HepG2 (cell line): ENCODE results near the gene ATP6V0E1. TPM values are rescaled to one million over a fixed set of nuclear protein-coding genes. Genes with fewer than 3 reads are reported as not detected.

Source experiments
- CREM ChIP-seq, 2 experiments: sonication (generic) in 1 of 2; formaldehyde crosslinking in 1 of 2; IDR thresholded peaks; 2 replicates each; pipeline versions ENCODE4 v1.4.0 to v1.6.1; 2016 to 2020; ENCODE audit warnings: antibody characterized with exemption in 1 of 2, mild to moderate bottlenecking in 1 of 2, missing genetic modification reagents in 1 of 2
- E2F5 ChIP-seq: sonication (generic); formaldehyde crosslinking; conservative IDR thresholded peaks from 2 replicates; pipeline ENCODE4 v1.4.0; 2020; ENCODE audit warnings: missing genetic modification reagents
- ELF1 ChIP-seq: sonication (generic); formaldehyde crosslinking; IDR thresholded peaks from 2 replicates; pipeline ENCODE4 v1.4.0; 2020; ENCODE audit warnings: missing genetic modification reagents
- HNRNPL ChIP-seq: fragments of 200-400 bp; formaldehyde crosslinking; IDR thresholded peaks from 2 replicates; pipeline ENCODE4 v1.6.1; 2017; ENCODE audit warnings: mild to moderate bottlenecking, low read depth, low read length
- JUND ChIP-seq: sonication (generic); formaldehyde crosslinking; IDR thresholded peaks from 2 replicates; pipeline ENCODE4 v1.8.0; 2022; ENCODE audit warnings: mild to moderate bottlenecking, missing genetic modification reagents
- KDM2A ChIP-seq: sonication (generic); formaldehyde crosslinking; IDR thresholded peaks from 2 replicates; pipeline ENCODE4 v1.4.0; 2020; ENCODE audit warnings: low read depth, missing genetic modification reagents, borderline replicate concordance
- KDM4B ChIP-seq: sonication (generic); formaldehyde crosslinking; IDR thresholded peaks from 2 replicates; pipeline ENCODE4 v1.4.0; 2020; ENCODE audit warnings: missing genetic modification reagents
- ZFP36 ChIP-seq: fragments of 150-350 bp; IDR thresholded peaks from 2 replicates; pipeline ENCODE4 v1.6.1; 2018; ENCODE audit warnings: borderline replicate concordance, low read length, low read depth; ENCODE audit not compliant: partially characterized antibody
- ZFP90 ChIP-seq: sonication (generic); formaldehyde crosslinking; IDR thresholded peaks from 2 replicates; pipeline ENCODE4 v1.8.0; 2022; ENCODE audit warnings: missing genetic modification reagents, mild to moderate bottlenecking, inconsistent platforms, borderline replicate concordance
- ZFX ChIP-seq: sonication (generic); formaldehyde crosslinking; IDR thresholded peaks from 2 replicates; pipeline ENCODE4 v1.4.0; 2020; ENCODE audit warnings: mild to moderate bottlenecking, low read depth, missing genetic modification reagents, moderate library complexity
- ZNF264 ChIP-seq: sonication (generic); formaldehyde crosslinking; IDR thresholded peaks from 2 replicates; pipeline ENCODE4 v1.4.0; 2020; ENCODE audit warnings: missing genetic modification reagents
- ZNF460 ChIP-seq: sonication (generic); formaldehyde crosslinking; IDR thresholded peaks from 2 replicates; pipeline ENCODE4 v1.5.1; 2020; ENCODE audit warnings: missing genetic modification reagents, mild to moderate bottlenecking, borderline replicate concordance
- polyA plus RNA-seq, 8 experiments: library from polyadenylated mRNA; depleted of rRNA in 3 of 8; stranded (reverse) in 7 of 8; unstranded in 1 of 8; fragments of >200 nt; fragmentation: Illumina TruSeq in 4 of 8; extraction: Trizol in 4 of 8; gene quantifications; 2 replicates each; pipeline versions ENCODE4 v1.2.1 to v1.2.3, GENCODE V29; 2011 to 2016; ENCODE audit warnings: low read depth in 4 of 8, missing spikeins in 1 of 8, mixed read lengths in 1 of 8; ENCODE audit not compliant: insufficient read depth in 1 of 8
- total RNA-seq, 5 experiments: library from RNA; depleted of rRNA; stranded (reverse); fragments of >200 nt; fragmentation: Illumina TruSeq; extraction: Trizol; gene quantifications; 2 replicates each; pipeline ENCODE4 v1.2.3, GENCODE V29; 2016; ENCODE audit warnings: low read depth in 1 of 5
- TF ChIP-seq, protein P1 (sequence below): sonication (generic); formaldehyde crosslinking; IDR thresholded peaks from 2 replicates; pipeline ENCODE4 v1.8.0; 2022; ENCODE audit warnings: mild to moderate bottlenecking, missing genetic modification reagents, moderate library complexity
- TF ChIP-seq, protein P2 (sequence below): IDR thresholded peaks from 2 replicates; pipeline ENCODE4 v1.4.0; 2020; ENCODE audit warnings: mild to moderate bottlenecking, missing genetic modification reagents
- TF ChIP-seq, protein P3 (sequence below): sonication (generic); formaldehyde crosslinking; IDR thresholded peaks from 2 replicates; pipeline ENCODE4 v1.5.0; 2020; ENCODE audit warnings: missing genetic modification reagents
- TF ChIP-seq, protein P4 (sequence below): sonication (generic); formaldehyde crosslinking; IDR thresholded peaks from 2 replicates; pipeline ENCODE4 v1.5.0; 2020; ENCODE audit warnings: missing genetic modification reagents
- TF ChIP-seq, protein P5 (sequence below): sonication (generic); formaldehyde crosslinking; IDR thresholded peaks from 2 replicates; pipeline ENCODE4 v1.8.1; 2023; ENCODE audit warnings: mild to moderate bottlenecking, missing genetic modification reagents
- TF ChIP-seq, protein P6 (sequence below): sonication (generic); formaldehyde crosslinking; IDR thresholded peaks from 2 replicates; pipeline ENCODE4 v1.4.0; 2020; ENCODE audit warnings: mild to moderate bottlenecking, low read depth, missing genetic modification reagents

Gene ATP6V0E1
- total and polyA plus RNA-seq, 2 of the 13 experiments (the other 11 are each of a cell fraction or from before 2014, with no cell fraction given): 143 to 215 TPM

DNA sequence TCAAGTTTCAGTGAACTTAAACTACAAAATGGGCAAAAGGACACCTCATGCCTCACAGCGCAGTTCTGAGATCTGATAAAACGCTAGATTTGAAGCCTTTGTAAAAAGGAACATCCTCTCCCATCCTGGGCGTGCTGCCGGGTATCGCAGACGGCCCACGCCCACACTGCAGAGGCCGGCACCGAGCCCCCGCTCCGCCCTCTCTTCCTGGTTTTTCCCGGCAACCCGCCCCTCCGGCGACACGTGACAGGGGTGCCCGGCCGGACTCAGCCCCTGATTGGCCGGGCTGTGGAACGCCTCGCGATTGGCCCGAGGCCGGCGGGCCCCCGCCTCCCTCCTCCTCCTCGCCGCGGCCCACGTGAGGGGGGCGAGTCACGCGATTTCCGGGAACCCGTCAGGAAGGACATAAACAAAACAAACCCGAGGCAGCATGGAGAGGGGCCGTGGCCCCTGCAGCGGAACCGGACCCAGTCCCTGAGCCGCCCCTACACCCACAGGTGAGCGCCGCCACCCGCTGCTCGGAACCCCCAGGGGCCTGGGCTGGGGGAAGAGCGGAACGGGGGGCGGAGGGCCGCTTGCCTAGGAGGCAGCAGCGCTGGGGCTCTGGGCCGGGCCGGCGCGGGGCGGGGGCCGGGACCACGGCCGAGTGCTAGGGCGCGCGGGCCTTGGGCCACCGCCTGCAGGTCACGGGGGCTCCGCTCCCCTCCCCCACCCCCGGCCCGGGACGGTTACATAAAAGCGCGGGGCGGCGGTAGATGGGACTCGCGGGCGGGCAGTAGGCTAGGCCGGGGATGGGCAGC, 72.6 kb downstream of the ATP6V0E1 start, which contains the start of gene CREBRF (continued):
- TF ChIP-seq ZFX (CRISPR knock-in tag): peak; percentile 50
- TF ChIP-seq, protein P1, sequence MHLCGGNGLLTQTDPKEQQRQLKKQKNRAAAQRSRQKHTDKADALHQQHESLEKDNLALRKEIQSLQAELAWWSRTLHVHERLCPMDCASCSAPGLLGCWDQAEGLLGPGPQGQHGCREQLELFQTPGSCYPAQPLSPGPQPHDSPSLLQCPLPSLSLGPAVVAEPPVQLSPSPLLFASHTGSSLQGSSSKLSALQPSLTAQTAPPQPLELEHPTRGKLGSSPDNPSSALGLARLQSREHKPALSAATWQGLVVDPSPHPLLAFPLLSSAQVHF (CRISPR knock-in tag): no peak
- TF ChIP-seq, protein P2, sequence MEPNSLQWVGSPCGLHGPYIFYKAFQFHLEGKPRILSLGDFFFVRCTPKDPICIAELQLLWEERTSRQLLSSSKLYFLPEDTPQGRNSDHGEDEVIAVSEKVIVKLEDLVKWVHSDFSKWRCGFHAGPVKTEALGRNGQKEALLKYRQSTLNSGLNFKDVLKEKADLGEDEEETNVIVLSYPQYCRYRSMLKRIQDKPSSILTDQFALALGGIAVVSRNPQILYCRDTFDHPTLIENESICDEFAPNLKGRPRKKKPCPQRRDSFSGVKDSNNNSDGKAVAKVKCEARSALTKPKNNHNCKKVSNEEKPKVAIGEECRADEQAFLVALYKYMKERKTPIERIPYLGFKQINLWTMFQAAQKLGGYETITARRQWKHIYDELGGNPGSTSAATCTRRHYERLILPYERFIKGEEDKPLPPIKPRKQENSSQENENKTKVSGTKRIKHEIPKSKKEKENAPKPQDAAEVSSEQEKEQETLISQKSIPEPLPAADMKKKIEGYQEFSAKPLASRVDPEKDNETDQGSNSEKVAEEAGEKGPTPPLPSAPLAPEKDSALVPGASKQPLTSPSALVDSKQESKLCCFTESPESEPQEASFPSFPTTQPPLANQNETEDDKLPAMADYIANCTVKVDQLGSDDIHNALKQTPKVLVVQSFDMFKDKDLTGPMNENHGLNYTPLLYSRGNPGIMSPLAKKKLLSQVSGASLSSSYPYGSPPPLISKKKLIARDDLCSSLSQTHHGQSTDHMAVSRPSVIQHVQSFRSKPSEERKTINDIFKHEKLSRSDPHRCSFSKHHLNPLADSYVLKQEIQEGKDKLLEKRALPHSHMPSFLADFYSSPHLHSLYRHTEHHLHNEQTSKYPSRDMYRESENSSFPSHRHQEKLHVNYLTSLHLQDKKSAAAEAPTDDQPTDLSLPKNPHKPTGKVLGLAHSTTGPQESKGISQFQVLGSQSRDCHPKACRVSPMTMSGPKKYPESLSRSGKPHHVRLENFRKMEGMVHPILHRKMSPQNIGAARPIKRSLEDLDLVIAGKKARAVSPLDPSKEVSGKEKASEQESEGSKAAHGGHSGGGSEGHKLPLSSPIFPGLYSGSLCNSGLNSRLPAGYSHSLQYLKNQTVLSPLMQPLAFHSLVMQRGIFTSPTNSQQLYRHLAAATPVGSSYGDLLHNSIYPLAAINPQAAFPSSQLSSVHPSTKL (CRISPR knock-in tag): peak; percentile 71
- no peak for TF ChIP-seq ZNF264
- no peak for TF ChIP-seq E2F5
- no peak for TF ChIP-seq KDM4B (CRISPR knock-in tag)
- TF ChIP-seq, protein P3, sequence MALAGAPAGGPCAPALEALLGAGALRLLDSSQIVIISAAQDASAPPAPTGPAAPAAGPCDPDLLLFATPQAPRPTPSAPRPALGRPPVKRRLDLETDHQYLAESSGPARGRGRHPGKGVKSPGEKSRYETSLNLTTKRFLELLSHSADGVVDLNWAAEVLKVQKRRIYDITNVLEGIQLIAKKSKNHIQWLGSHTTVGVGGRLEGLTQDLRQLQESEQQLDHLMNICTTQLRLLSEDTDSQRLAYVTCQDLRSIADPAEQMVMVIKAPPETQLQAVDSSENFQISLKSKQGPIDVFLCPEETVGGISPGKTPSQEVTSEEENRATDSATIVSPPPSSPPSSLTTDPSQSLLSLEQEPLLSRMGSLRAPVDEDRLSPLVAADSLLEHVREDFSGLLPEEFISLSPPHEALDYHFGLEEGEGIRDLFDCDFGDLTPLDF (CRISPR knock-in tag): no peak; the same call in 1 of the 2 replicates
- no peak for TF ChIP-seq ZNF460 (CRISPR knock-in tag)
- no peak for TF ChIP-seq JUND (CRISPR knock-in tag)
- TF ChIP-seq KDM2A (CRISPR knock-in tag): peak; percentile 73; the same call in 1 of the 2 replicates
- no peak for TF ChIP-seq ZFP36
- TF ChIP-seq, protein P4, sequence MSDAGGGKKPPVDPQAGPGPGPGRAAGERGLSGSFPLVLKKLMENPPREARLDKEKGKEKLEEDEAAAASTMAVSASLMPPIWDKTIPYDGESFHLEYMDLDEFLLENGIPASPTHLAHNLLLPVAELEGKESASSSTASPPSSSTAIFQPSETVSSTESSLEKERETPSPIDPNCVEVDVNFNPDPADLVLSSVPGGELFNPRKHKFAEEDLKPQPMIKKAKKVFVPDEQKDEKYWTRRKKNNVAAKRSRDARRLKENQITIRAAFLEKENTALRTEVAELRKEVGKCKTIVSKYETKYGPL (CRISPR knock-in tag): no peak
- peak; percentile 31; the same call in 1 of the 2 replicates for TF ChIP-seq CREM (IDR thresholded peaks at IDR 0.05)
- no peak for TF ChIP-seq CREM (CRISPR knock-in tag; IDR thresholded peaks at IDR 0.05)
- TF ChIP-seq, protein P5, sequence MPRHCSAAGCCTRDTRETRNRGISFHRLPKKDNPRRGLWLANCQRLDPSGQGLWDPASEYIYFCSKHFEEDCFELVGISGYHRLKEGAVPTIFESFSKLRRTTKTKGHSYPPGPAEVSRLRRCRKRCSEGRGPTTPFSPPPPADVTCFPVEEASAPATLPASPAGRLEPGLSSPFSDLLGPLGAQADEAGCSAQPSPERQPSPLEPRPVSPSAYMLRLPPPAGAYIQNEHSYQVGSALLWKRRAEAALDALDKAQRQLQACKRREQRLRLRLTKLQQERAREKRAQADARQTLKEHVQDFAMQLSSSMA (CRISPR knock-in tag): no peak
- no peak for TF ChIP-seq ZFP90
- TF ChIP-seq, protein P6, sequence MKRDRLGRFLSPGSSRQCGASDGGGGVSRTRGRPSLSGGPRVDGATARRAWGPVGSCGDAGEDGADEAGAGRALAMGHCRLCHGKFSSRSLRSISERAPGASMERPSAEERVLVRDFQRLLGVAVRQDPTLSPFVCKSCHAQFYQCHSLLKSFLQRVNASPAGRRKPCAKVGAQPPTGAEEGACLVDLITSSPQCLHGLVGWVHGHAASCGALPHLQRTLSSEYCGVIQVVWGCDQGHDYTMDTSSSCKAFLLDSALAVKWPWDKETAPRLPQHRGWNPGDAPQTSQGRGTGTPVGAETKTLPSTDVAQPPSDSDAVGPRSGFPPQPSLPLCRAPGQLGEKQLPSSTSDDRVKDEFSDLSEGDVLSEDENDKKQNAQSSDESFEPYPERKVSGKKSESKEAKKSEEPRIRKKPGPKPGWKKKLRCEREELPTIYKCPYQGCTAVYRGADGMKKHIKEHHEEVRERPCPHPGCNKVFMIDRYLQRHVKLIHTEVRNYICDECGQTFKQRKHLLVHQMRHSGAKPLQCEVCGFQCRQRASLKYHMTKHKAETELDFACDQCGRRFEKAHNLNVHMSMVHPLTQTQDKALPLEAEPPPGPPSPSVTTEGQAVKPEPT (CRISPR knock-in tag): no peak
- peak; percentile 96 for TF ChIP-seq ELF1
- 0 out of 2 replicates have a peak, but pooled peaks have one; percentile 24 for TF ChIP-seq HNRNPL
